HG03520 (cell line): ENCODE data around the gene MARK4.
"Not testable (repeated sequence)": the region's sequence is repeated elsewhere in the genome, so short reads cannot be mapped to it uniquely, and the experiment has no call there.

Experiments
- ATAC-seq: cut with Tn5 transposase; IDR thresholded peaks from one replicate; pipeline ENCODE4 v1.9.1; 2021; ENCODE audit warnings: mild to moderate bottlenecking, moderate library complexity; ENCODE audit not compliant: unreplicated experiment

Gene MARK4

GRCh38 chr19:45243144-45243732, 7.8 kb upstream of the MARK4 start:
- no peak for ATAC-seq

- no peak for ATAC-seq
Observed at GRCh38 chr19:45244133-45244794, 6.8 kb upstream of the MARK4 start.

- no peak for ATAC-seq
Observed at GRCh38 chr19:45245334-45245787, 5.7 kb upstream of the MARK4 start, which contains the start of gene EXOC3L2. Gene EXOC3L2, minus strand, starts transcription at chr19:45245407. Its CDS starts 6,362 bp downstream, at chr19:45239045.

GRCh38 chr19:45245826-45246225, 5.2 kb upstream of the MARK4 start:
- ATAC-seq = no peak

GRCh38 chr19:45247136-45247535, 3.9 kb upstream of the MARK4 start:
- no peak for ATAC-seq

- no peak for ATAC-seq
Observed at GRCh38 chr19:45249261-45250033, 1.6 kb upstream of the MARK4 start.

GRCh38 chr19:45250216-45250831, 747 bp upstream of the MARK4 start:
- ATAC-seq = no peak

GRCh38 chr19:45251452-45252354, 632 bp downstream of the MARK4 start:
- no peak for ATAC-seq

GRCh38 chr19:45253396-45254027, 2.4 kb downstream of the MARK4 start:
- ATAC-seq = no peak

- ATAC-seq = no peak
Observed at GRCh38 chr19:45254044-45254531, 3.0 kb downstream of the MARK4 start.

- ATAC-seq = no peak
Observed at GRCh38 chr19:45255611-45256157, 4.6 kb downstream of the MARK4 start.

- no peak for ATAC-seq
Observed at GRCh38 chr19:45256836-45257235, 5.8 kb downstream of the MARK4 start.

GRCh38 chr19:45258862-45259261, 7.8 kb downstream of the MARK4 start:
- ATAC-seq = no peak

GRCh38 chr19:45262570-45262969, 11.5 kb downstream of the MARK4 start:
- ATAC-seq = no peak

- ATAC-seq = no peak
Observed at GRCh38 chr19:45263013-45263412, 11.9 kb downstream of the MARK4 start.

- ATAC-seq = no peak
Observed at GRCh38 chr19:45264781-45265317, 13.8 kb downstream of the MARK4 start.

- no peak for ATAC-seq
Observed at GRCh38 chr19:45265375-45265774, 14.3 kb downstream of the MARK4 start.

GRCh38 chr19:45267296-45267695, 16.2 kb downstream of the MARK4 start:
- no peak for ATAC-seq

- not testable (repeated sequence) for ATAC-seq
Observed at GRCh38 chr19:45269939-45270338, 18.9 kb downstream of the MARK4 start.
